ENCODE results near the gene PGAP6.
"Not testable (repeated sequence)": the region's sequence is repeated elsewhere in the genome, so short reads cannot be mapped to it uniquely, and the experiment has no call there.

Gene PGAP6

GRCh38 chr16:364595-365491 is 16.9 kb downstream of the PGAP6 start:
- no peak for DNase-seq (ENCODE audit: low read depth)

GRCh38 chr16:363766-364490 is 17.9 kb downstream of the PGAP6 start:
- no peak for DNase-seq (ENCODE audit: low read depth)

- DNase-seq (ENCODE audit: low read depth) = no peak
Measured at GRCh38 chr16:363110-363765, 18.5 kb downstream of the PGAP6 start.

- DNase-seq (ENCODE audit: low read depth) = not testable (repeated sequence)
Measured at GRCh38 chr16:362702-362999, 19.1 kb downstream of the PGAP6 start.

- no peak for DNase-seq (ENCODE audit: low read depth)
Measured at GRCh38 chr16:361872-362701, 19.7 kb downstream of the PGAP6 start.

GRCh38 chr16:361341-361871 is 20.4 kb downstream of the PGAP6 start:
- DNase-seq (ENCODE audit: low read depth) = no peak

- DNase-seq (ENCODE audit: low read depth) = no peak
Measured at GRCh38 chr16:360698-361336, 21.0 kb downstream of the PGAP6 start.

GRCh38 chr16:359871-360697 is 21.7 kb downstream of the PGAP6 start:
- no peak for DNase-seq (ENCODE audit: low read depth)

- no peak for DNase-seq (ENCODE audit: low read depth)
Measured at GRCh38 chr16:359067-359763, 22.6 kb downstream of the PGAP6 start.

- DNase-seq (ENCODE audit: low read depth) = no peak
Measured at GRCh38 chr16:356741-357140, 25.0 kb downstream of the PGAP6 start.

GRCh38 chr16:354971-355461 is 26.8 kb downstream of the PGAP6 start:
- DNase-seq (ENCODE audit: low read depth) = no peak

- no peak for DNase-seq (ENCODE audit: low read depth)
Measured at GRCh38 chr16:354291-354881, 27.4 kb downstream of the PGAP6 start.

GRCh38 chr16:353404-354290 is 28.1 kb downstream of the PGAP6 start:
- no peak for DNase-seq (ENCODE audit: low read depth)

GRCh38 chr16:352547-353403 is 29.0 kb downstream of the PGAP6 start, which contains the start of gene AXIN1:
TSS of gene AXIN1 (minus strand) at chr16:352723. CDS start at chr16:347025, 5,698 bp downstream.
- DNase-seq (ENCODE audit: low read depth) = peak; percentile 33

- DNase-seq (ENCODE audit: low read depth) = no peak
Measured at GRCh38 chr16:351804-352520, 29.8 kb downstream of the PGAP6 start.

- DNase-seq (ENCODE audit: low read depth) = no peak
Measured at GRCh38 chr16:350203-350602, 31.6 kb downstream of the PGAP6 start.

All from GM04503 (cell line).